Stimulated activated effector memory CD8-positive, alpha-beta T cell treated with anti-CD3 and anti-CD28 coated beads, Interleukin-12 subunit alpha, Interleukin-12 subunit beta, amount 100 ng/mL, for 72 hours (primary cell): ENCODE results near the gene PHB1.
"Not testable (repeated sequence)": the region's sequence is repeated elsewhere in the genome, so short reads cannot be mapped to it uniquely, and the experiment has no call there.

Experiments
- ATAC-seq: fragments of 150-1000 bp; cut with Tn5 transposase; 2 replicates; pipeline ENCODE4 v1.10.0; 2021
- DNase-seq, 2 donors: peaks; one replicate each; pipeline ENCODE4 v3.0.0; 2021 to 2022; ENCODE audit warnings: low spot score in 2 of 2
- H3K27ac Mint-ChIP-seq: one replicate; pipeline ENCODE4 v1.8.0; 2022; ENCODE audit warnings: mild to moderate bottlenecking, mixed read lengths
- H3K36me3 Mint-ChIP-seq: one replicate; pipeline ENCODE4 v1.8.0; 2022; ENCODE audit warnings: mild to moderate bottlenecking, mixed read lengths
- H3K4me1 Mint-ChIP-seq: one replicate; pipeline ENCODE4 v1.8.0; 2022; ENCODE audit warnings: mixed read lengths
- H3K4me3 Mint-ChIP-seq: one replicate; pipeline ENCODE4 v1.8.0; 2022; ENCODE audit warnings: mild to moderate bottlenecking, mixed read lengths
- H3K9me3 Mint-ChIP-seq: one replicate; pipeline ENCODE4 v1.8.0; 2022; ENCODE audit warnings: mixed read lengths

PHB1 gene

GRCh38 chr17:49431743-49432142, 17.1 kb upstream of the PHB1 start:
- H3K27ac Mint-ChIP-seq, result no peak overlapping the region
- no peak for ATAC-seq

GRCh38 chr17:49425004-49425286, 10.3 kb upstream of the PHB1 start:
- Mint-ChIP-seq H3K4me3 (no peak overlapping the region), H3K4me1 (no peaks in the 10 kb centered on the region), H3K9me3 (peaks cover 4% of the 10 kb centered on the region), H3K36me3 (no peaks in the 10 kb centered on the region), H3K27ac (no peak overlapping the region)
- DNase-seq (no peak), ATAC-seq (no peak)

More at GRCh38 chr17:49431743-49432142, 17.1 kb upstream of the PHB1 start:
- Mint-ChIP-seq H3K36me3 (no peaks in the 10 kb centered on the region), H3K9me3 (no peaks in the 10 kb centered on the region), H3K4me1 (no peaks in the 10 kb centered on the region), H3K4me3 (no peak overlapping the region)
- DNase-seq, result no peak

GRCh38 chr17:49424276-49425003, 9.8 kb upstream of the PHB1 start:
- not testable (repeated sequence) for DNase-seq, H3K36me3 Mint-ChIP-seq, H3K27ac Mint-ChIP-seq, ATAC-seq, H3K4me1 Mint-ChIP-seq, H3K4me3 Mint-ChIP-seq, H3K9me3 Mint-ChIP-seq

- DNase-seq, result no peak
- Mint-ChIP-seq H3K4me3 (no peak overlapping the region), H3K4me1 (no peaks in the 10 kb centered on the region), H3K27ac (no peak overlapping the region), H3K36me3 (no peaks in the 10 kb centered on the region), H3K9me3 (peaks cover 4% of the 10 kb centered on the region)
- ATAC-seq, result no peak
These were observed 8.0 kb upstream of the PHB1 start for GRCh38 chr17:49422714-49423113.

- H3K4me3 Mint-ChIP-seq, DNase-seq, ATAC-seq, H3K9me3 Mint-ChIP-seq, H3K36me3 Mint-ChIP-seq, H3K27ac Mint-ChIP-seq: not testable (repeated sequence)
- peaks cover 11% of the 10 kb centered on the region for H3K4me1 Mint-ChIP-seq
These were observed 5.1 kb upstream of the PHB1 start for GRCh38 chr17:49419761-49420160.

- ATAC-seq, H3K4me3 Mint-ChIP-seq, H3K36me3 Mint-ChIP-seq, H3K27ac Mint-ChIP-seq, H3K9me3 Mint-ChIP-seq, DNase-seq: not testable (repeated sequence)
- peaks cover 15% of the 10 kb centered on the region for H3K4me1 Mint-ChIP-seq
These were observed 4.4 kb upstream of the PHB1 start for GRCh38 chr17:49418754-49419740.

GRCh38 chr17:49414271-49414621, 436 bp downstream of the PHB1 start:
- DNase-seq, result no peak
- ATAC-seq, result no peak
- Mint-ChIP-seq H3K4me3 (peak overlapping the region; percentile 88), H3K36me3 (peaks cover 51% of the 10 kb centered on the region), H3K4me1 (peaks cover 24% of the 10 kb centered on the region), H3K9me3 (no peaks in the 10 kb centered on the region), H3K27ac (peak overlapping the region; percentile 85)

GRCh38 chr17:49409066-49409465, 5.6 kb downstream of the PHB1 start:
- H3K9me3 Mint-ChIP-seq, result no peaks in the 10 kb centered on the region
- H3K4me1 Mint-ChIP-seq, result peaks cover 32% of the 10 kb centered on the region
- H3K27ac Mint-ChIP-seq, result no peak overlapping the region
- ATAC-seq (no peak), DNase-seq (no peak)
- H3K36me3 Mint-ChIP-seq, result peaks cover 96% of the 10 kb centered on the region
- H3K4me3 Mint-ChIP-seq, result no peak overlapping the region

GRCh38 chr17:49407981-49408501, 6.6 kb downstream of the PHB1 start:
- peaks cover 100% of the 10 kb centered on the region for H3K36me3 Mint-ChIP-seq
- ATAC-seq (peak; percentile 92), DNase-seq (peak; percentile 79 to 94)
- H3K9me3 Mint-ChIP-seq, result no peaks in the 10 kb centered on the region
- peak overlapping the region; percentile 23 for H3K27ac Mint-ChIP-seq
- H3K4me1 Mint-ChIP-seq, result peaks cover 42% of the 10 kb centered on the region
- H3K4me3 Mint-ChIP-seq, result no peak overlapping the region

GRCh38 chr17:49407086-49407485, 7.6 kb downstream of the PHB1 start:
- no peak for ATAC-seq
- no peak for DNase-seq
- Mint-ChIP-seq H3K9me3 (no peaks in the 10 kb centered on the region), H3K4me1 (peaks cover 50% of the 10 kb centered on the region), H3K27ac (no peak overlapping the region), H3K4me3 (no peak overlapping the region), H3K36me3 (peaks cover 100% of the 10 kb centered on the region)

- Mint-ChIP-seq H3K4me1 (peaks cover 49% of the 10 kb centered on the region), H3K4me3 (no peak overlapping the region), H3K9me3 (no peaks in the 10 kb centered on the region), H3K27ac (no peak overlapping the region), H3K36me3 (peaks cover 99% of the 10 kb centered on the region)
- no peak for ATAC-seq
- DNase-seq, result no peak
These were observed 8.1 kb downstream of the PHB1 start for GRCh38 chr17:49406421-49407061.

- H3K4me3 Mint-ChIP-seq, result no peak overlapping the region
These were observed 9.8 kb downstream of the PHB1 start for GRCh38 chr17:49404906-49405305.

GRCh38 chr17:49404361-49404760, 10.3 kb downstream of the PHB1 start:
- Mint-ChIP-seq H3K9me3 (no peaks in the 10 kb centered on the region), H3K27ac (peak overlapping the region; percentile 90), H3K36me3 (peaks cover 82% of the 10 kb centered on the region), H3K4me1 (peaks cover 47% of the 10 kb centered on the region), H3K4me3 (peak overlapping the region; percentile 34)
- ATAC-seq (peak; percentile 64), DNase-seq (no peak)

More at GRCh38 chr17:49404906-49405305, 9.8 kb downstream of the PHB1 start:
- ATAC-seq (no peak), DNase-seq (no peak)
- peaks cover 87% of the 10 kb centered on the region for H3K36me3 Mint-ChIP-seq
- H3K4me1 Mint-ChIP-seq, result peaks cover 47% of the 10 kb centered on the region
- H3K27ac Mint-ChIP-seq, result peak overlapping the region; percentile 90
- no peaks in the 10 kb centered on the region for H3K9me3 Mint-ChIP-seq

- peaks cover 75% of the 10 kb centered on the region for H3K36me3 Mint-ChIP-seq
- DNase-seq, result no peak
- H3K4me3 Mint-ChIP-seq, result peak overlapping the region; percentile 34
These were observed 11.0 kb downstream of the PHB1 start for GRCh38 chr17:49403514-49404289.

More at GRCh38 chr17:49403514-49404289, 11.0 kb downstream of the PHB1 start:
- Mint-ChIP-seq H3K27ac (peak overlapping the region; percentile 90), H3K9me3 (no peaks in the 10 kb centered on the region), H3K4me1 (peaks cover 42% of the 10 kb centered on the region)
- ATAC-seq, result no peak
